MCF 10A (cell line): ENCODE data around the gene CCDC88C. TPM values are rescaled to one million over a fixed set of nuclear protein-coding genes. Genes with fewer than 3 reads are reported as not detected.

Source experiments
- BruUV-seq: library from RNA; stranded (reverse); fragments of 400-500 nt; replicated peaks from 2 replicates; lab custom pipeline; 2021; lab: Mats Ljungman, UMichigan
- CTCF ChIA-PET: fragments of 300-600 bp; sonication (Branson Sonifier 250); formaldehyde crosslinking; extraction: SDS; loops from one replicate; lab custom pipeline; 2021; ENCODE audit warnings: antibody characterized with exemption, inconsistent platforms; lab: Yijun Ruan, JAX
- POLR2A ChIA-PET: fragments of 300-600, 350-650 bp; sonication (Branson Sonifier 250); formaldehyde crosslinking; extraction: SDS; loops from one replicate; lab custom pipeline; 2020; ENCODE audit warnings: antibody characterized with exemption, inconsistent platforms; lab: Yijun Ruan, JAX
- DNase-seq: peaks from one replicate; pipeline ENCODE4 v3.0.0-alpha.2; 2018; ENCODE audit not compliant: unreplicated experiment
- H3K27ac Mint-ChIP-seq: one replicate; pipeline ENCODE4 v1.8.0; 2022; ENCODE audit warnings: mild to moderate bottlenecking, low read depth, mixed read lengths; ENCODE audit not compliant: unreplicated experiment
- H3K27me3 Mint-ChIP-seq: one replicate; pipeline ENCODE4 v1.8.0; 2022; ENCODE audit warnings: mixed read lengths; ENCODE audit not compliant: insufficient read depth, unreplicated experiment
- H3K36me3 Mint-ChIP-seq: one replicate; pipeline ENCODE4 v1.8.0; 2022; ENCODE audit warnings: mild to moderate bottlenecking, moderate library complexity, mixed read lengths; ENCODE audit not compliant: insufficient read depth, unreplicated experiment
- H3K4me1 Mint-ChIP-seq: one replicate; pipeline ENCODE4 v1.8.0; 2022; ENCODE audit warnings: mixed read lengths; ENCODE audit not compliant: insufficient read depth, unreplicated experiment
- H3K4me3 Mint-ChIP-seq: one replicate; pipeline ENCODE4 v1.8.0; 2022; ENCODE audit warnings: mild to moderate bottlenecking, moderate library complexity, mixed read lengths; ENCODE audit not compliant: unreplicated experiment
- H3K9me3 Mint-ChIP-seq: one replicate; pipeline ENCODE4 v1.8.0; 2022; ENCODE audit warnings: mixed read lengths; ENCODE audit not compliant: unreplicated experiment
- CTCF ChIP-seq: fragments of 200-600 bp; IDR thresholded peaks from one replicate; pipeline ENCODE4 v1.8.0; 2022; ENCODE audit warnings: antibody characterized with exemption, mild to moderate bottlenecking; ENCODE audit not compliant: unreplicated experiment
- intact Hi-C: fragments of 100-400 bp; cut with micrococcal nuclease; formaldehyde crosslinking; loops from 2 replicates; pipeline ENCODE4 v1.14.1; 2022
- total RNA-seq: library from RNA; stranded (reverse); gene quantifications from 2 replicates; pipeline ENCODE4 v1.2.3, GENCODE V29; 2022

Gene CCDC88C
- total RNA-seq, 1 experiment from 2014 or later = 19.7 TPM

- ChIA-PET CTCF (interaction anchor here (0.6 to 9.2 kb wide), 4 partner anchors 8 to 122 kb away, joined by 3 to 195 read pairs (median 6); no protein-coding TSS in a partner anchor), POLR2A (interaction anchor here (0.5 to 0.7 kb wide), 3 partner anchors 38 to 892 kb away, joined by 3 to 4 read pairs (median 3); no protein-coding TSS in a partner anchor)
- no peak overlapping the region for H3K4me3 Mint-ChIP-seq
- no peaks in the 10 kb centered on the region for H3K27me3 Mint-ChIP-seq
- no peak for DNase-seq
- no peaks in the 10 kb centered on the region for H3K9me3 Mint-ChIP-seq
- intact Hi-C loops = no loop called here
- H3K4me1 Mint-ChIP-seq = peaks cover 6% of the 10 kb centered on the region
- no peak for TF ChIP-seq CTCF
- BruUV-seq = no TSS peak
- H3K36me3 Mint-ChIP-seq = peaks cover 22% of the 10 kb centered on the region
- no peak overlapping the region for H3K27ac Mint-ChIP-seq
Observed at GRCh38 chr14:91289464-91289863, 128.2 kb downstream of the CCDC88C start.

GRCh38 chr14:91288876-91289275, 128.7 kb downstream of the CCDC88C start:
- CTCF ChIA-PET = interaction anchor here (0.6 to 9.2 kb wide), 4 partner anchors 13 to 387 kb away, joined by 7 to 195 read pairs (median 24); no protein-coding TSS in a partner anchor
- peaks cover 12% of the 10 kb centered on the region for H3K4me1 Mint-ChIP-seq
- no peak overlapping the region for H3K27ac Mint-ChIP-seq
- no TSS peak for BruUV-seq
- intact Hi-C loops = no loop called here
- H3K4me3 Mint-ChIP-seq = no peak overlapping the region
- no peak for DNase-seq
- POLR2A ChIA-PET = interaction anchor here (0.5 to 1.2 kb wide), 4 partner anchors 37 to 892 kb away, joined by 3 to 8 read pairs (median 4); no protein-coding TSS in a partner anchor
- TF ChIP-seq CTCF = no peak
- H3K27me3 Mint-ChIP-seq = no peaks in the 10 kb centered on the region
- H3K36me3 Mint-ChIP-seq = peaks cover 28% of the 10 kb centered on the region
- no peaks in the 10 kb centered on the region for H3K9me3 Mint-ChIP-seq

GRCh38 chr14:91286530-91286937, 131.1 kb downstream of the CCDC88C start:
- H3K27me3 Mint-ChIP-seq = no peaks in the 10 kb centered on the region
- H3K36me3 Mint-ChIP-seq = peaks cover 37% of the 10 kb centered on the region
- no peak overlapping the region for H3K4me3 Mint-ChIP-seq
- no peak overlapping the region for H3K27ac Mint-ChIP-seq
- ChIA-PET CTCF (interaction anchor here (0.5 to 9.2 kb wide), 22 partner anchors 8 to 518 kb away, joined by 3 to 195 read pairs (median 4); no protein-coding TSS in a partner anchor), POLR2A (no interaction called here)
- peak; percentile 83 for DNase-seq
- TF ChIP-seq CTCF = peak; percentile 76
- intact Hi-C loops = loop anchor here (1.0 to 2.0 kb wide), 3 partner anchors 109 to 383 kb away; partner anchors contain the start of gene RPS6KA5
- no TSS peak for BruUV-seq
- H3K4me1 Mint-ChIP-seq = peaks cover 23% of the 10 kb centered on the region
- H3K9me3 Mint-ChIP-seq = peaks cover 7% of the 10 kb centered on the region

- no peaks in the 10 kb centered on the region for H3K27me3 Mint-ChIP-seq
- peaks cover 42% of the 10 kb centered on the region for H3K36me3 Mint-ChIP-seq
- intact Hi-C loops = no loop called here
- ChIA-PET CTCF (interaction anchor here (0.5 to 9.2 kb wide), 16 partner anchors 9 to 323 kb away, joined by 3 to 195 read pairs (median 4); no protein-coding TSS in a partner anchor), POLR2A (interaction anchor here (0.8 to 1.1 kb wide), 2 partner anchors 41 to 108 kb away, joined by 3 read pairs; no protein-coding TSS in a partner anchor)
- no peak for DNase-seq
- BruUV-seq = no TSS peak
- peaks cover 29% of the 10 kb centered on the region for H3K4me1 Mint-ChIP-seq
- H3K27ac Mint-ChIP-seq = no peak overlapping the region
- peaks cover 7% of the 10 kb centered on the region for H3K9me3 Mint-ChIP-seq
- no peak overlapping the region for H3K4me3 Mint-ChIP-seq
- no peak for TF ChIP-seq CTCF
Observed at GRCh38 chr14:91284791-91285548, 132.7 kb downstream of the CCDC88C start.
